Subcutaneous adipose tissue (tissue), 4 donors: ENCODE measurements around the gene DAB1. TPM values are rescaled to one million over a fixed set of nuclear protein-coding genes. Genes with fewer than 3 reads are reported as not detected.

Source experiments
- CTCF ChIP-seq: fragments of 450-650 bp; IDR thresholded peaks from one replicate; pipeline ENCODE4 v1.5.1; 2016; ENCODE audit warnings: low read depth, mild to moderate bottlenecking, control low read depth, antibody characterized with exemption, moderate library complexity
- total RNA-seq, 4 donors: library from RNA; depleted of rRNA; stranded (reverse); fragments of >200 nt; gene quantifications; one replicate each; pipeline ENCODE4 v1.1.0, GENCODE V29; 2016

Gene DAB1
- total RNA-seq, 4 donors from 2014 or later = 0.22 to 0.98 (median 0.45) TPM

GRCh38 chr1:57210881-57211280, 213.0 kb downstream of the DAB1 start:
- TF ChIP-seq CTCF = no peak

- TF ChIP-seq CTCF = no peak
Measured at GRCh38 chr1:57209495-57209894, 214.4 kb downstream of the DAB1 start.

GRCh38 chr1:57208741-57209302, 215.0 kb downstream of the DAB1 start:
- no peak for TF ChIP-seq CTCF

- no peak for TF ChIP-seq CTCF
Measured at GRCh38 chr1:57206038-57206437, 217.8 kb downstream of the DAB1 start.

- TF ChIP-seq CTCF = no peak
Measured at GRCh38 chr1:57204942-57205787, 218.7 kb downstream of the DAB1 start.

GRCh38 chr1:57204091-57204490, 219.8 kb downstream of the DAB1 start:
- no peak for TF ChIP-seq CTCF

- TF ChIP-seq CTCF = no peak
Measured at GRCh38 chr1:57202241-57202640, 221.6 kb downstream of the DAB1 start.
